ENCODE measurements around the gene ABCC2. TPM values are rescaled to one million over a fixed set of nuclear protein-coding genes. Genes with fewer than 3 reads are reported as not detected.

The ABCC2 gene
- polyA plus RNA-seq, 2 donors = 0.20 to 0.35 TPM

GRCh38 chr10:99895867-99896266 is 113.4 kb downstream of the ABCC2 start:
- Histone ChIP-seq H3K4me1 (ENCODE audit: control insufficient read depth in 2 of 2, insufficient read depth in 2 of 2, low read length in 1 of 2) (no peaks in the 10 kb centered on the region), H3K36me3 (ENCODE audit: control insufficient read depth in 2 of 2, insufficient read depth in 2 of 2, low read length in 1 of 2) (peaks cover 6 to 16% of the 10 kb centered on the region in 2 donors), H3K4me3 (ENCODE audit: low read depth in 1 of 2, low read length in 2 of 2) (no peak overlapping the region), H3K9me3 (ENCODE audit: control insufficient read depth in 2 of 2, insufficient read depth in 1 of 2, low read depth in 1 of 2, low read length in 1 of 2) (no peaks in the 10 kb centered on the region), H3K27ac (ENCODE audit: low read depth in 2 of 2, low read length in 1 of 2) (no peak overlapping the region), H3K27me3 (ENCODE audit: control insufficient read depth in 1 of 2, insufficient read depth in 2 of 2, low read length in 2 of 2) (no peaks in the 10 kb centered on the region)
- 92 to 93% methylated on average over 9 of the region's 9 CpGs for WGBS, 2 donors

Other genes starting within 250 kb of the ABCC2 start
- 1 to 10 TPM in 1 of 2 donors, under 1 TPM in 1; 0.14 to 1.1 TPM for gene NKX2-3, start 249.7 kb upstream of the ABCC2 start, polyA plus RNA-seq
- gene SLC25A28, start 162.2 kb upstream of the ABCC2 start, polyA plus RNA-seq = 10 to 100 TPM; 50.1 to 61.4 TPM
- gene ENTPD7, start 123.1 kb upstream of the ABCC2 start, polyA plus RNA-seq = 1 to 10 TPM; 1.3 to 2.5 TPM
- gene COX15, start 50.5 kb upstream of the ABCC2 start, polyA plus RNA-seq = 10 to 100 TPM; 11.9 to 12.3 TPM
- 10 to 100 TPM; 15.5 to 19.0 TPM for gene CUTC, start 50.4 kb upstream of the ABCC2 start, polyA plus RNA-seq
- 1 to 10 TPM; 5.4 to 6.4 TPM for gene DNMBP, start 227.3 kb downstream of the ABCC2 start, polyA plus RNA-seq